HG02571 (cell line): Measurements from ENCODE around the gene CNTNAP4.

Experiments
- ATAC-seq: cut with Tn5 transposase; IDR thresholded peaks from one replicate; pipeline ENCODE4 v1.9.1; 2021; ENCODE audit warnings: mild to moderate bottlenecking, moderate library complexity; ENCODE audit not compliant: unreplicated experiment

CNTNAP4 gene

GRCh38 chr16:76276745-76277438 is at the start of gene CNTNAP4:
CNTNAP4 (plus strand) TSS chr16:76277401; CDS start chr16:76277663, 262 bp downstream.
- no peak for ATAC-seq

GRCh38 chr16:76228546-76229146 is 48.6 kb upstream of the CNTNAP4 start:
- ATAC-seq: no peak

GRCh38 chr16:76232704-76233103 is 44.5 kb upstream of the CNTNAP4 start:
- ATAC-seq: no peak

GRCh38 chr16:76235025-76235424 is 42.2 kb upstream of the CNTNAP4 start:
- ATAC-seq: no peak

- no peak for ATAC-seq
These were observed 41.8 kb upstream of the CNTNAP4 start for GRCh38 chr16:76235426-76235825.

- no peak for ATAC-seq
These were observed 39.7 kb upstream of the CNTNAP4 start for GRCh38 chr16:76237471-76237870.

- ATAC-seq: no peak
These were observed 35.4 kb upstream of the CNTNAP4 start for GRCh38 chr16:76241755-76242154.

GRCh38 chr16:76243620-76244019 is 33.6 kb upstream of the CNTNAP4 start:
- ATAC-seq: no peak

- no peak for ATAC-seq
These were observed 30.6 kb upstream of the CNTNAP4 start for GRCh38 chr16:76246587-76246986.

- ATAC-seq: peak; percentile 69
These were observed 11.7 kb upstream of the CNTNAP4 start for GRCh38 chr16:76265434-76266045.

GRCh38 chr16:76268824-76269223 is 8.4 kb upstream of the CNTNAP4 start:
- no peak for ATAC-seq

GRCh38 chr16:76277460-76278030 is 344 bp downstream of the CNTNAP4 start:
- no peak for ATAC-seq

- no peak for ATAC-seq
These were observed 885 bp downstream of the CNTNAP4 start for GRCh38 chr16:76278086-76278485.

- no peak for ATAC-seq
These were observed 1.8 kb downstream of the CNTNAP4 start for GRCh38 chr16:76278980-76279379.

GRCh38 chr16:76280421-76281215 is 3.4 kb downstream of the CNTNAP4 start:
- no peak for ATAC-seq

GRCh38 chr16:76287466-76287865 is 10.3 kb downstream of the CNTNAP4 start:
- no peak for ATAC-seq

- ATAC-seq: no peak
These were observed 15.0 kb downstream of the CNTNAP4 start for GRCh38 chr16:76292218-76292617.

GRCh38 chr16:76293980-76294379 is 16.8 kb downstream of the CNTNAP4 start:
- ATAC-seq: no peak

GRCh38 chr16:76294396-76295214 is 17.4 kb downstream of the CNTNAP4 start:
- no peak for ATAC-seq

GRCh38 chr16:76297941-76298340 is 20.7 kb downstream of the CNTNAP4 start:
- ATAC-seq: no peak
